Astrocyte (in vitro differentiated cells and primary cell): ENCODE measurements around the gene ZNF526. TPM values are rescaled to one million over a fixed set of nuclear protein-coding genes. Genes with fewer than 3 reads are reported as not detected.

Experiments used
- total RNA-seq: library from RNA; stranded (reverse); gene quantifications from 2 replicates; pipeline ENCODE4 v1.2.1, GENCODE V29; 2021

The ZNF526 gene
- total RNA-seq, 1 donor from 2014 or later = 20.2 TPM

Other genes starting within 250 kb of the ZNF526 start
- 3.4 and 3.9 TPM in 2 replicates for gene ATP1A3, start 226.1 kb upstream of the ZNF526 start, total RNA-seq
- gene GRIK5, start 150.1 kb upstream of the ZNF526 start, total RNA-seq = 9.2 and 12.1 TPM in 2 replicates
- 20.0 and 20.2 TPM in 2 replicates for gene ZNF574, start 144.1 kb upstream of the ZNF526 start, total RNA-seq
- 7.7 and 8.3 TPM in 2 replicates for gene POU2F2, start 87.9 kb upstream of the ZNF526 start, total RNA-seq
- gene DEDD2, start 2.6 kb upstream of the ZNF526 start, total RNA-seq = 24.4 and 26.1 TPM in 2 replicates
- 49.5 and 50.3 TPM in 2 replicates for gene GSK3A, start 22.3 kb downstream of the ZNF526 start, total RNA-seq
- gene ERF, start 34.8 kb downstream of the ZNF526 start, total RNA-seq = 108 TPM in 2 replicates
- gene CIC, start 48.9 kb downstream of the ZNF526 start, total RNA-seq = 73.4 and 78.5 TPM in 2 replicates
- gene PRR19, start 81.8 kb downstream of the ZNF526 start, total RNA-seq = 1.3 and 1.4 TPM in 2 replicates
- 44.1 and 51.8 TPM in 2 replicates for gene PAFAH1B3, start 82.3 kb downstream of the ZNF526 start, total RNA-seq
- gene TMEM145, start 93.0 kb downstream of the ZNF526 start, total RNA-seq = 0.70 TPM in 1 of 2 replicates, not detected in the other
- 42.0 and 45.7 TPM in 2 replicates for gene MEGF8, start 105.3 kb downstream of the ZNF526 start, total RNA-seq
- gene CNFN, start 170.0 kb downstream of the ZNF526 start, total RNA-seq = 0.61 and 2.5 TPM in 2 replicates
- 1.3 and 2.0 TPM in 2 replicates for gene LIPE, start 207.1 kb downstream of the ZNF526 start, total RNA-seq
- not detected in 2 replicates for gene CXCL17, start 222.6 kb downstream of the ZNF526 start, total RNA-seq